Putamen (tissue), 1 donor: ENCODE results near the gene HPN.
A peak's percentile ranks its signal among the peaks of the same experiment; 100 is the strongest.
"Not testable (repeated sequence)": the region's sequence is repeated elsewhere in the genome, so short reads cannot be mapped to it uniquely, and the experiment has no call there.

Experiments used
- DNase-seq: peaks from one replicate; pipeline ENCODE4 v3.0.0-alpha.2; 2016; ENCODE audit warnings: low spot score

HPN gene

DNA sequence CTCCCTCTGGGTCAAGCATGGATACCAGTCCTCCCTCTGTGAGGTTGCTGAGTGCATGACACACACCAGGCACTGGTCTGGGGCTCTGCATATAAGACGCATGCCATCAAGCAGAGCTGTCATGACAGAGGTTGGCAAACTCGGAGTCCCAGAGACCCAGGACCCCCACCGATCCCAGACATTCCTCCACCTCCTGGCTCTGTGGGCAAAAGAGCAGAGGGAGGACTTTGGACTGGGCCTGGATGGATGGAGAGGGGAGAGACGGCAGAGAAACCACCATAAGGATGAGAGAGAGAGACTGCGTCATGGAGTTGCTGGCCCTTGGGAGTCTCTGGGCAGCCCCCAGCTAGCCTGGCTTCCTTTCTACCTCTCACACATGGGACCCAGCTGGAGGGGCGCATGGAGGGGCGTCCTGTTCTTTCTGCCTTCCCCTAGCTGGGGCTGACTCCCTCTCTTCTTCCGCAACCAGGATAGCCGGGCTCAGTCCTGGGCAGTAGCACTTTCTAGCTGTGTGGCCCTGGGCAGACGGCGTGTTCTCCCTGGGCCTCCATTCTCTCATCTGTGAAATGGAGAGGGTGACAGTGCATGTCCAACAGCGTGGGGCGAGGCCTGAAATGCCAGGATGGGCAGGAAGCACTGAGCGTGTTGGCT, 1.6 kb downstream of the HPN start:
- DNase-seq: no peak

DNA sequence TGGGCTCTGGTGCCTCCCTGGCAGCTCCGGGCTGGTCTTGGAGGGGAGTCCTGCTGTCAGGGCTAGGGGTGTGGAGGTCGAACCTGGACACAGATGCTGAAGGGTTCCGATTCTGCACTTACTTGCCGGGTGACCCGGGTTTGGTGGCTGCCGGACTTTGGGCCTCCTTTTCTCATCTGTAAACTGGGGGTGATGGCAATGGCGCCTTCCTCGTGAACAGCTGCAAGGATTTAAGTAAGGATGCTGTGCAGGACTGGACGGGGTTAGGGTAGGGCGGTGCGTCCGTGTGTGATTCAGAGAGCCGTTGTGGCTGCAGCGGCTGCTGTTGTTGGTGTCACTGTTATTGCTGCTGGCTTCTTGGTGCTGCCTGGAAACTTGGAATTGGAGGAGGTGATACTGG, 2.4 kb downstream of the HPN start:
- DNase-seq: no peak

DNA sequence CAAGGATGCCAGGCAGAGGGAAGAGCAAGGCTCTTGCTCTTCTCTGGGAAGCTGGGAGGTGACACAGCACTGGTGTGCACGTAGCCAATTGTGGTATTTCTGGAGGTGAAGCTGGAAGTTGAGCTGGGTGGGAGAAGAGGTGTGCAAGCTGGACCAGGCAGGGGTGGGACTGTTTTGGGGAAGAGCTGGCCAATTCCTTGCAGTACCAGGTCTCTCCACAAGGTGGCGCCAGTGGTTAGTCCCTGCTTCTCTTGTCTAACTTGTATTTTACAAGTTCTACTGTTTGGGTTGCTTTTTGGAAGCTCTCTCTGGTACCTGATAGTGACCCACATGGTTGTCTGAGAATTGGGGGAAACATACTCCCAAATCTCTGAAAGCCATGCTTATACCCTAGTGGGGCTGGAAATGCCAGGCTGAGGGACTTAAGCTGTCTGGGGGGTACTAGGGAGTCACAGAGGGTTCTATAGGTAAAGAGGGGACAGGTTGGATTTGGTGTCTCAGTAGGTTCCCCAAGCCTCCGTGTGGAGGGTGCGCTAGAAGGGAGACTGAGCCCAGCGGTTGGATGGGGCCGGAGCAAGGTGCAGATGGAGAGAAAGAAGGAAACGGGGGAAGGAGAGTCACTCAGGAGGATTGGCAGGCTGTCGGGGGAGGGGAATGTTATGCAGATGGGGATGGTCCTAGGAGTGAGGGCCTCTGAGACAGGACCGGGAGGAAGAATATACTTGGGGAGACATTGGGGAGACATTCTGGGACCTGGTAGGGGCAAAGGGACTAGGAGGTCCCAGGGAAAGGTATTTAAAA, 3.0 kb downstream of the HPN start:
- DNase-seq: peak; percentile 61

DNA sequence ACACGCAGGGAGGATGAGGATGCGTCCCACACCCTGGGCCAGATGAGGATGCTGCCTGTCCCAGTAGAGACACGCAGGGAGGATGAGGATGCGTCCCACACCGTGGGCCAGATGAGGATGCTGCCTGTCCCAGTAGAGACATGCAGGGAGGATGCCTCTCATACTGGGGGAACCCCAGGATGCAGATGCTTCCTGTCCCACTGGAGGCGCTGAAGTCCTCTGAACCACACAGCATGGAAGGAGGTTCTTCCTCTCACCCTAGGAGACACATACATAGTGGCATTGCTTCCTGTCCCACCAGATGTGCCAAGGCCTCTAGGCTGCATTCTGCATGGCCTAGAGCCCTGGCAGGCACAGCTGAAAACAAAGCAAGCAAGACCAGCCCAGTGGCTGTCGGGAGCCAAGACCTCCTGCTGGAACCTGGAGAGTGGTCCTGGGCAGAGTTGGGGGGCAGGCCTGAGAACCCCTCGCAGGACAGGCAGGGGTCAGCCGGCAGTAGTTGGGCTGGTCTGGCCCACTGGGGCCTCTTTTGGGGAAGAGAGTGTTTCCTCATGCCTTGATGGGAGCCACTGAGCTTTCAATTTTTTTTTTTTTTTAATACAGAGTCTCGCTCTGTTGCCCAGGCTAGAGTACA, 4.3 kb downstream of the HPN start:
- DNase-seq: peak; percentile 42

DNA sequence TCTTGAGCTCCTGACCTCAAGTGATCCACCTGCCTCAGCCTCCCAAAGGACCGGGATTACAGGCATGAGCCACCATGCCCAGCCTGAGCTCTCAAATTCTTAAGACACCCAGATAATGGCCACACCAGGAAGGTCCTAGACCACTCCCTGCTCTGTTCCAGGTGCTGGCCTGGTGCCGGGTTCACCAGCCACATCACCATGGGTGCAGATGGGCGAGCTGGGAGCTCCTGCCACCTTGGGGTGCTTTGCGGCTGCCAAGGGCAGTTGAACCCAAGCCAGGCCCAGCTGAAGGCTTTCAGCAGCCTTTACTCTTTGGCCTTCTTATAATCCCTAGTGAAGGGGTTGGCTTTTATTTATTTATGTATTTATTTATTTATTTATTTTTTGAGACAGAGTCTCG, 4.9 kb downstream of the HPN start:
- no peak for DNase-seq

DNA sequence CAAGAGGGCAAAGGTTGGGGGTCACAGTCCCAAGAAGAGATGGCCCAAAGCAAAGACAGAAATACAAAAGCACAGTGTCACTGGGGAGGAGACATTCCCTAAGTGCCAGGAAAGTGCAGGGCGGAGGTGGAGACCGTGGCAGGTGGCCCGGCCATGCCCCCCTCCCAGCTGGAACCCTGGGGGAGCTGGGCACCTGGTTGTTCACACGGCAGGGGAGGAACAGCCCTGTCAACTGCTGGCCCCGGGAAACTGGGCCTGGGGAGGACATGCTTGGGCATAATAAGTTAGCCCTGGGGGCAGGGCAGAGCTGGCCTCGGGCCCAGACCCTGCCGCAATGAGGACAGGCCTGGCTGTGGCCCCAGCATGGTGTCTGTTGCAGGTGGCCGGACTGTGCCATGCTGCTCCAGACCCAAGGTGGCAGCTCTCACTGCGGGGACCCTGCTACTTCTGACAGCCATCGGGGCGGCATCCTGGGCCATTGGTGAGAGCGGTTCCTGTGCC, 7.4 kb downstream of the HPN start:
- DNase-seq: peak; percentile 77

DNA sequence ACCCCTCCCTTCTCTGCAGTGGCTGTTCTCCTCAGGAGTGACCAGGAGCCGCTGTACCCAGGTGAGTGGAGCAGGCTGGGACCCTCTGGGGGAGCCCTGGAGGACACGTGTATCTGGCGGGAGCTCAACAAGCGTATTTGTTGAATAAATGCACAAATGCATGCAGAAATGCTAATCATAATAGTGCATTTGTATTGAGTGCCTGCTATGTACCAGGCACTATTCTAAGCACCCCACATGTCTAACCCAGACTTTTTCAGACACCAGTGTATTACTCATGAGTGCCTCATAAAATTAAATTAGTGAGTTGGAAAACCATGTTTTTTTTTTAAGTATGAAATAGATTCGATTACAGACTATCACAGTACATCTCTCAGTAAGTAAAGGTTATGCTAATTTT, 7.9 kb downstream of the HPN start:
- DNase-seq: peak; percentile 44

DNA sequence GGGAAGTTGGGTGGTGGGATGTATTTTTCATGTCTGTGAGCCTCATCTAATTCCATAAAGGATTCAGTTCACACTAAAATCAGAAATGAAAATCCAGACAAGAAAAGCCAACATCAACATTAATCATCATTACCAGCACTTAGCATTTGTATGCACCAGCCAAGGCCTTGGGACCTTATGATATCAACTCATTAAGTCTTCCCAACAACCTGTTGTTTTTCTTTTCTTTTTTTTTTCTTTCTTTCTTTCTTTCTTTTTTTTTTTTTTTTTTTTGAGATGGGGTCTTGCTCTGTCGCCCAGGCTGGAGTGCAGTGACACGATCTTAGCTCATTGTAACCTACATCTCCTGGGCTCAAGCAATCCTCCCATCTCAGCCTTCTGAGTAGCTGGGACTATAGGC, 9.1 kb downstream of the HPN start:
- DNase-seq: not testable (repeated sequence)

DNA sequence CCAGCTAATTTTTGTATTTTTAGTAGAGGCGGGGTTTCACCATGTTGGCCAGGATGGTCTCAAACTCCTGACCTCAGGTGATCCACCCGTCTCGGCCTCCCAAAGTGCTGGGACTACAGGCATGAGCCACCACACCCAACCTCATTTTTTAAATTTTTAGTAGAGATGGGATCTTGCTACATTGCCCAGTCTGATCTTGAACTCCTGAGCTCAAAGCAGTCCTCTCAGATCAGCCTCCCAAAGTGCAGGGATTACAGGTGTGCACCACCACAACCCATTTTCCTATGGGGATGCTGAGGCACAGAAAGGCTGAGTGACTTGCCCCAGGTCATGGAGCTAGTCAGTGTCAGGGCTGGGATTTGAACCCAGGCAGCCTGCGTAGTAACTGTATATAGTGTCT, 9.7 kb downstream of the HPN start:
- not testable (repeated sequence) for DNase-seq

DNA sequence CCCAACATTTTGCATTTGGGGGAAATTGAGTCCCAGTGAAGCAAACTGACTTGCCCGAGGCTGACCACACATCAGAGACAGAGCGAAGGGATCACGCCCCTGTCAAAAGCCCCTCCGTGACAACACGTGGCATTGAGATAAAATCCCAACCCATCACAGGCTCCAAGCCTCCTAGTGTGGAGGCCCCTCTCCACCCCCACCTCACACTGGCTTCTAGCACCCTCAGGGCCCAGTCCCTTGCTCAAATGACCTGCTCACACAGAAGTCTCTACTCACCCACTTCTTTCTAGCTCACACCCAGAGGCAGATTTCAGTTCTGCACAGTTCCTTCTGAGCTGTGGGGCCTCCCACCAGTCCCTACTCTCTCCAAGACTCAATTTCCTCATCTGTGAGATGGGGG, 10.3 kb downstream of the HPN start:
- DNase-seq: no peak

DNA sequence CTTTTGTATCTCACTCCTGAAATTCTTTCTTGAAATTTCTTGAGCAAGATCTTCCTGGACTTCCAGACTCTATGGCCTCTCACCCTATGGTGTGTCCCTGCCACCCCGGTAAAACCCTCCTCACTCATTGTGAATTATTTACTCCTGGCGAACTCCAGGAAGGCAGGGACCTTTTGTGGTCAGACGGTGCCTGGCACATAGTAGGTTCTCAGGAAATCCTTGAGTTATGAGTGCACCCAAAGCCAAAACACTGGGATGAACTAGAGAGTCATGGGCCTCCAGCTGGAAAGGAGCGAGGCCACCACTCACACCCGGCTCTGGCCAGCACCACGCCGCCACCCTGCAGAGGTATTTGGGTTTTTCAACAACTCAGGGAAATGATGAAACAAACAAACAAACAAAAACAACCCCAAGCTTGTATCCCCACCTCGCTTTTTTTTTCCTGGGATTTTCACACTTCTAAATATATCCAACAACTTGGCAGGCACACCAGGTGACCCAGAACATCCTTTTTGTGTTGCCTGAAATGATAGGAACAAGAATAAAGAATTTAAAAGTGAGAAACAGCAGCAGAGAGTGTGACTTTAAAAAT, 11.2 kb downstream of the HPN start:
- no peak for DNase-seq

DNA sequence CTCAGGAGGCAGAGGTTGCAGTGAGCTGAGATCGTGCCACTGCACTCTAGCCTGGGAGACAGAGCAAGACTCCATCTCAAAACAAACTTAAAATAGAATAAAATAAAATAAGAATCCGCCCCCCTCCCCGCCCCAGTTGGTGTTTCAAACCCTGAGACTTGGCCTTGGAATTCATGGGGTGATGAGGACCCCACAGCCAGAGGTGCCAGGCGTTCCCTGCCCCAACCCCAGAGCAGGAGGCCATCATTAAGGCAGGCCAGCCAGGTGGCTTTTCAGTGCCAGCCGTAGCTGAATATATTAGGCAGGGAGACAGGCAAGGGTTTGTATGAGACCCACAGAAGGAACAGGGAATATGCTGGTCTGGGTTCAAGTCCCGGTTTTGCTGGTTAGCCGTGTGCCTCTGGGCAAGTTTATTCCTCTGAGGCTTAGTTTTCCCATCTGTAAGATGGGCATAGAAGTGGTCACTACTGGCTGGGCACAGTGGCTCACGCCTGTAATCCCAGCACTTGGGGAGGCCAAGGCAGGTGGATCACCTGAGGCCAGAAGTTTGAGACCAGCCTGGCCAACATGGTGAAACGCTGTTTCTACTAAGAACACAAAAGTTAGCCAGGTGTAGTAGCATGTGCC, 12.3 kb downstream of the HPN start:
- DNase-seq: no peak

DNA sequence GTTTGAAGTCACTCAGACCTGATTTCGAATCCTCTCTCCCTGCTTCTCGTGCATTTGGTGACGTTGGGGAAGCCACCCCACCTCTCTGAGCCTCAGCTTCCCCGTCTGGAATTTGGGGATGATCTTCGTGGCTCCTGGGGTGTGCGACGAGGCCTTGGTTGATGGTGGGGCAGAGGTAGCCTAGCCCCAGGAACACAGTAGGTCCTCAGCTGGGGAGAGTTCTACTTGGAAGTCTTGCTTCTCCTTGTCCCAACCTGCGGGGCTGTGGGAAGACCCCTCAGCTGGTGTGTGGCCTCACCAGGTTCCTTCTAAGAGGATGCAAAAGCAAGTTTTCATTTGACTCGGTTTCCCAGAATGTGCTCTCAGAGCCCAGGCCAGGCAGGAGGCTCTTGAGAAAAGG, 13.1 kb downstream of the HPN start:
- no peak for DNase-seq

DNA sequence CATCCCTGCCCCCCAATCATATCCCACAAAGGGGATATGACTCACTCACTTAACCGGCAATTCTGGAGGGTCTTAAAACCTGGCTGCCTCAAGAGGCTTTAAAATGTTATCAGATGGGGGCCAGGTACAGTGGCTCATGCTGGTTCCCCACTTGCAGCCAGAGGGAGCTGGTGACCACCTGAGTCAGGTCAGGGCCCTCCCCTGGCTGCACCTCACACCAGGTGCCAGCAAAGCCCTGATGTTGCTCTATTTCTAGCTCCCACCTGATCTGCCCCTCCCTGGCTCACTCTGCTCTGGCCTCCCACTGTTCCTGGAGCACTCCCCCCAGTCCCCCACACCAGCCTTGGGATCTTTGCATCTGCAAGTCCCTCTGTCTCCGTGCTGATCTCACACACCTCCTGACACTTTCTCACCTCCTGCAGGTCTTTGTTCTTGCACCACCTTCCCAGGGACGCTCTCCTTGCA, 14.2 kb downstream of the HPN start:
- no peak for DNase-seq

DNA sequence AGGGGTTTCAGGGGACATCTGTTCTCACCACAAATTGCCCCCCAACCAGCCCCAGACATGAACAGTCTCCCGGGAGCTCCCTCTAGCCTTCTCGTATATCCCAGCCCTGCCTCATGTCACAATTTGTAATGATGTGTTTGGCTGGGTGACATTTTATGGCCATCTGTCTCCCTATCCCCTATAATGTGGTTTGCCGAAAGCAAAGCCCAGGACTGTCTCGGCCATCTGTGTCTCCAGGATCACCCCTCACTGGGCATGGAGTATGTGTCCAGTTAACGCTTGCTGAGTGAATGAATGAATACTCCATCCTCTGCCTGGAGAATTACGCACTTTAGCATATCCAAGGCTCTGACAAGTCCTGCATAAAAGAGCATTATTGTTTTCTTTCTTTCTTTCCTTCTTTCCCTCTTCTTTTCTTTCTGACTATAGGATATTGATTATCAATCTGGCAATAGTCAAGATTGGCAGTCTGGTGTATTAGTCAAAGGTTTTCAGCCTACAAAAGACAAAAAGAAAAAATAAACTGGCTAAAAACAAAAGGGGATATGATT, 15.1 kb downstream of the HPN start:
- no peak for DNase-seq

DNA sequence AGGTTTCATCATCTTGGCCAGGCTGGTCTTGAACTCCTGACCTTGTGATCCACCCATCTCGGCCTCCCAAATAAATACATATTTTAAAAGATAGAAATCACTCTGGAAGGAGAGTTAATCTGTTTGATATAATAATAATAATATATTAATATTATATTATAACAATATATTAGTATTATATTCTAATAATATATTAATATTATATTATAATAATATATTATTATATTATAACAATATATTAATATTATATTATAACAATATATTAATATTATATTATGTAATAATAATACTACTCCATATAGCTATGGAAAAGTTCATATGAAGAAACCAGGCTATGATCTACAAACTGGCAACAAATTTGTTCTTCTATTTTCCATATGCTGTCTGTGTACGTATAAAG, 16.8 kb downstream of the HPN start:
- no peak for DNase-seq

DNA sequence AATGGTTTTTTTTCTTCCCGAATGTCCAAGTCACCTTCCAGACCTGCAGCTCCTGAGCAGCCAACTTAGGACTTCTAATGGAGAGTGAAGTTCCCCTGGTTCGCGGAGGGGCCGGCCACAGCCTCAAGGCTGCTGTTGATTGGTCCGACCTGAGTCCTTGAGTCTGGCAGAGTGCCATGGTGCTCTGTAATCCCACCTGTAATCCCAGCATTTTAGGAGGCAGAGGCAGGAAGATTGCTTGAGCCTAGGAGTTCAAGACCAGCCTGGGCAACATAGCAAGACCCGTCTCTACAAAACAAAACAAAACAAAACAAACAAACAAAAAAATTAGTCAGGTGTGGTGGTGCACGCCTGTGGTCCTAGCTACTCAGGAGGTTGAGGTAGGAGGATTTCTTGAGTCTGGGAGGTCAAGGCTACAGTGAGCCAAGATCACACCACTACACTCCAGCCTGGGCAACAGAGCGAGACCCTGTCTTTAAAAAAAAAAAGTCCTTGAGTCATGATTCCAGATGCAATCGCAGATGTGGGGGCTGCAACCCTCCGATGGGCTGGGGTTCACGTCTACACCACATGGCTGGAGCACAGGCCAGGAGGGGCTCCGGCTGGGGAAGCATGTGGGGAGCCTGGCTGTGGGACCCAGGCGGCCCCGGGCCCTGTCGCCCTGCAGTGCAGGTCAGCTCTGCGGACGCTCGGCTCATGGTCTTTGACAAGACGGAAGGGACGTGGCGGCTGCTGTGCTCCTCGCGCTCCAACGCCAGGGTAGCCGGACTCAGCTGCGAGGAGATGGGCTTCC, 17.7 kb downstream of the HPN start:
- DNase-seq: no peak

DNA sequence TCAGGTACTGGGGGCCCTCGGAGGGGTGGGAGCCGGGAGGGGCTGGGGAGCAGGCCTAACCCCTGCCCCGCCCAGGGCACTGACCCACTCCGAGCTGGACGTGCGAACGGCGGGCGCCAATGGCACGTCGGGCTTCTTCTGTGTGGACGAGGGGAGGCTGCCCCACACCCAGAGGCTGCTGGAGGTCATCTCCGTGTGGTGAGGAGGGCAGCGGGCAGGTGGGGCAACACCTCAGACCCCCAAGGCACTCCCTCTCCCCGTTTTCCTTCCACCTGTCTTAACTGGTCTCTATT, 18.2 kb downstream of the HPN start:
- no peak for DNase-seq

DNA sequence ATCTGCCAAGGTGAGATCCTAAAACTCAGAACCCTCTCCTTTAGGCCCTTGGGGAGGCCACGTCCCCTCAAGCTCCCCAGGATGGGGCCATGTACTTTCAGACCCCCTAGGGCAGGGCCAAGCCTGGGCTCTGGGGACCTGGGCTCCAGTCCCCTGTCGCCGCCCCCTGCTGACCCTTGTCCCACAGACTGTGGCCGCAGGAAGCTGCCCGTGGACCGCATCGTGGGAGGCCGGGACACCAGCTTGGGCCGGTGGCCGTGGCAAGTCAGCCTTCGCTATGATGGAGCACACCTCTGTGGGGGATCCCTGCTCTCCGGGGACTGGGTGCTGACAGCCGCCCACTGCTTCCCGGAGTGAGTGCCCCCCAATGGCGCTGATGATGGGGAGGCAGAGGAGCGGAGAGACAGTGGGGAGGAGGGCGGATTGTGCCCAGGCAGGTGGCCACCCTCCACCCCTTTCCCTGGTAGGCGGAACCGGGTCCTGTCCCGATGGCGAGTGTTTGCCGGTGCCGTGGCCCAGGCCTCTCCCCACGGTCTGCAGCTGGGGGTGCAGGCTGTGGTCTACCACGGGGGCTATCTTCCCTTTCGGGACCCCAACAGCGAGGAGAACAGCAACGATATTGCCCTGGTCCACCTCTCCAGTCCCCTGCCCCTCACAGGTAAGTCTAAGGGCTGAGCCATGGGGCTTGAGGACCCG, 18.8 kb downstream of the HPN start:
- no peak for DNase-seq

DNA sequence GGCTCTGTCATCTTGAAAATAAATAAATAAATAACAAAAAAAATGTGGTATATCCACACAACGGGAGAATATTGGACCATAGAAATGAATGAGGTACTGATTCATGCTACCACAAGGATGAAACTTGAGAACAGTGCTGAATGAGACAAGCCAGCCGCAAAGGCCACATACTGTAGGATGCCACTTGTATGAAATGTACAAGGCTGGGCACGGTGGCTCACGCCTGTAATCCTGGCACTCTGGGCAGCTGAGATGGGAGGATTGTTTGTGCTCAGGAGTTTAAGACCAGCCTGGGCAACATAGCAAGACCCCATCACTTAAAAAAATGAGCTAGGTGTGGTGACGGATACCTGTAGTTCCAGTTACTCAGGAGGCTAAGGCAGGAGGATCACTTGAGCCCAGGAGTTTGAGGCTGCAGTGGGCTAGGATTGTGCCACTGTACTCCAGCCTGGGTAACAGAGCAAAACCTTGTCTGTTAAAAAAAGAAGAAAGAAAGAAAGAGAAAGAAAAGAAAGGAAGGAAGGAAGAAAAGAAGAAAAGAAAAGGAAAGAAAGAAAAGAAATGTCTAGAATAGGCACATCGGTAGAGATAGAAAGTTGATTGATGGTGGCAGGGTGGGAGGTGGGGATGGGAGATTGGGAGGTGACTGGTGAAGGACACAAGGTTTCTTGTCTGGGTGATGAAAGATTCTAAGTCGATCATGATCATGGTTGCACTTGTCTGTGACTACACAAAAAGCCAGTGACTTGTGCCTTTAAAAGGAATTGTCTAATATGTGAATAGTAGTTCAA, 20.3 kb downstream of the HPN start:
- no peak for DNase-seq
